H9 (cell line): ENCODE data around the gene IRX2. TPM values are rescaled to one million over a fixed set of nuclear protein-coding genes. Genes with fewer than 3 reads are reported as not detected.

Experiments
- DNase-seq: peaks from one replicate; pipeline ENCODE4 v3.0.0-alpha.2; 2017
- H2AFZ ChIP-seq: one replicate; pipeline ENCODE4 v1.6.1; 2013; ENCODE audit warnings: mild to moderate bottlenecking, low read length, control low read depth, moderate library complexity
- H2AK5ac ChIP-seq: 2 replicates; pipeline ENCODE4 v1.6.1; 2013; ENCODE audit warnings: low read length, control low read depth, mixed read lengths; ENCODE audit not compliant: insufficient read length
- H2BK120ac ChIP-seq: one replicate; pipeline ENCODE4 v1.6.1; 2013; ENCODE audit warnings: low read depth, mild to moderate bottlenecking, low read length, control low read depth, inconsistent platforms; ENCODE audit not compliant: poor library complexity, severe bottlenecking
- H2BK12ac ChIP-seq: 2 replicates; pipeline ENCODE4 v1.6.1; 2013; ENCODE audit warnings: low read length, control low read depth, mixed read lengths, low read depth; ENCODE audit not compliant: insufficient read length
- H2BK15ac ChIP-seq: 2 replicates; pipeline ENCODE4 v1.6.1; 2013; ENCODE audit warnings: low read depth, low read length, control low read depth
- H2BK20ac ChIP-seq: one replicate; pipeline ENCODE4 v1.6.1; 2013; ENCODE audit warnings: low read depth, mild to moderate bottlenecking, low read length, control low read depth, inconsistent platforms; ENCODE audit not compliant: poor library complexity, severe bottlenecking
- H2BK5ac ChIP-seq: 2 replicates; pipeline ENCODE4 v1.6.1; 2013; ENCODE audit warnings: low read length, control low read depth, mixed read lengths; ENCODE audit not compliant: insufficient read length
- H3K14ac ChIP-seq: 2 replicates; pipeline ENCODE4 v1.6.1; 2013; ENCODE audit warnings: low read length, control low read depth; ENCODE audit not compliant: insufficient read depth
- H3K18ac ChIP-seq: 2 replicates; pipeline ENCODE4 v1.6.1; 2013; ENCODE audit warnings: low read depth, mild to moderate bottlenecking, mixed read lengths, low read length, control low read depth; ENCODE audit not compliant: insufficient read length
- H3K23ac ChIP-seq: 2 replicates; pipeline ENCODE4 v1.6.1; 2013; ENCODE audit warnings: low read length, control low read depth, mixed read lengths, low read depth; ENCODE audit not compliant: insufficient read length
- H3K23me2 ChIP-seq: 2 replicates; pipeline ENCODE4 v1.6.1; 2013; ENCODE audit warnings: low read depth, mild to moderate bottlenecking, mixed read lengths, low read length, control low read depth; ENCODE audit not compliant: insufficient read length, poor library complexity, severe bottlenecking
- H3K27ac ChIP-seq: 2 replicates; pipeline ENCODE4 v1.5.1; 2013; ENCODE audit warnings: low read length, control low read depth, mixed read lengths, low read depth; ENCODE audit not compliant: insufficient read length
- H3K27me3 ChIP-seq: 2 replicates; pipeline ENCODE4 v1.6.1; 2013; ENCODE audit warnings: low read length, control low read depth, inconsistent platforms; ENCODE audit not compliant: insufficient read depth
- H3K4ac ChIP-seq: 2 replicates; pipeline ENCODE4 v1.6.1; 2013; ENCODE audit warnings: low read depth, mild to moderate bottlenecking, control low read depth, inconsistent platforms, low read length, moderate library complexity
- H3K4me1 ChIP-seq: 2 replicates; pipeline ENCODE4 v1.6.1; 2013; ENCODE audit warnings: low read length, control low read depth, inconsistent platforms; ENCODE audit not compliant: insufficient read depth
- H3K4me2 ChIP-seq: 2 replicates; pipeline ENCODE4 v1.6.1; 2013; ENCODE audit warnings: low read length, control low read depth, mixed read lengths; ENCODE audit not compliant: insufficient read length, insufficient read depth
- H3K56ac ChIP-seq: 2 replicates; pipeline ENCODE4 v1.6.1; 2013; ENCODE audit warnings: low read depth, mild to moderate bottlenecking, mixed read lengths, low read length, control low read depth; ENCODE audit not compliant: insufficient read length
- H3K79me1 ChIP-seq: 2 replicates; pipeline ENCODE4 v1.6.1; 2013; ENCODE audit warnings: low read depth, mild to moderate bottlenecking, moderate library complexity, low read length, control low read depth, inconsistent platforms; ENCODE audit not compliant: insufficient read depth, poor library complexity, severe bottlenecking
- H3K79me2 ChIP-seq: 2 replicates; pipeline ENCODE4 v1.6.1; 2013; ENCODE audit warnings: low read length, control low read depth, inconsistent platforms; ENCODE audit not compliant: insufficient read depth
- H3K9ac ChIP-seq: 2 replicates; pipeline ENCODE4 v1.6.1; 2013; ENCODE audit warnings: low read length, control low read depth, mixed read lengths; ENCODE audit not compliant: insufficient read length; ENCODE audit errors: extremely low read depth
- H3K9me3 ChIP-seq: one replicate; pipeline ENCODE4 v1.6.1; 2013; ENCODE audit warnings: low read depth, low read length, inconsistent platforms; ENCODE audit not compliant: control insufficient read depth
- H3T11ph ChIP-seq: one replicate; pipeline ENCODE4 v1.6.1; 2013; ENCODE audit warnings: mild to moderate bottlenecking, low read length, control low read depth, inconsistent platforms
- H4K20me1 ChIP-seq: one replicate; pipeline ENCODE4 v1.6.1; 2013; ENCODE audit not compliant: control insufficient read depth, insufficient read length, insufficient read depth
- H4K5ac ChIP-seq: 2 replicates; pipeline ENCODE4 v1.6.1; 2013; ENCODE audit warnings: low read depth, mild to moderate bottlenecking, mixed read lengths, low read length, control low read depth; ENCODE audit not compliant: insufficient read length
- H4K8ac ChIP-seq: replicated peaks from 2 replicates; pipeline ENCODE4 v1.6.1; 2013; ENCODE audit warnings: low read length, control low read depth, mixed read lengths, low read depth; ENCODE audit not compliant: insufficient read length
- H4K91ac ChIP-seq: 2 replicates; pipeline ENCODE4 v1.6.1; 2013; ENCODE audit warnings: low read depth, mild to moderate bottlenecking, moderate library complexity, mixed read lengths, low read length, control low read depth; ENCODE audit not compliant: insufficient read length
- H3K27ac Mint-ChIP-seq, 3 experiments: 2 replicates in 2 of 3; 3 replicates in 1 of 3; pipeline ENCODE4 v1.8.0; 2020 to 2021; ENCODE audit warnings: mixed read lengths in 3 of 3, mild to moderate bottlenecking in 1 of 3, moderate library complexity in 1 of 3
- H3K27me3 Mint-ChIP-seq: 2 replicates; pipeline ENCODE4 v1.8.0; 2021; ENCODE audit warnings: low read depth, mild to moderate bottlenecking, moderate library complexity, mixed read lengths
- H3K36me3 Mint-ChIP-seq, 3 experiments: 2 replicates in 2 of 3; 3 replicates in 1 of 3; pipeline ENCODE4 v1.8.0; 2020 to 2021; ENCODE audit warnings: low read depth in 3 of 3, mixed read lengths in 3 of 3; ENCODE audit not compliant: insufficient read depth in 1 of 3
- H3K4me1 Mint-ChIP-seq, 2 experiments: 2 replicates each; pipeline ENCODE4 v1.8.0; 2020; ENCODE audit warnings: mixed read lengths in 2 of 2
- H3K4me3 Mint-ChIP-seq, 2 experiments: 2 replicates in 1 of 2; 3 replicates in 1 of 2; pipeline ENCODE4 v1.8.0; 2020 to 2021; ENCODE audit warnings: mild to moderate bottlenecking in 2 of 2, mixed read lengths in 2 of 2, moderate library complexity in 1 of 2
- H3K9me3 Mint-ChIP-seq, 2 experiments: 2 replicates in 1 of 2; 3 replicates in 1 of 2; pipeline ENCODE4 v1.8.0; 2020; ENCODE audit warnings: mild to moderate bottlenecking in 2 of 2, mixed read lengths in 2 of 2, moderate library complexity in 1 of 2
- CTCF ChIP-seq: fragments of 200-600 bp; sonication (generic); conservative IDR thresholded peaks from 3 replicates; pipeline ENCODE4 v1.8.0; 2021; ENCODE audit warnings: antibody characterized with exemption, mild to moderate bottlenecking
- WGBS: extraction: QIAGEN DNeasy Blood & Tissue Kit; methylation state at CpG from one replicate; pipeline ENCODE4 v1.1.7; 2013; ENCODE audit warnings: missing lambda C conversion rate, low lambda C conversion rate, mixed read lengths; ENCODE audit not compliant: insufficient read length; ENCODE audit errors: extremely low coverage; 5-methylcytosine and 5-hydroxymethylcytosine counted together
- total RNA-seq: library from RNA; stranded (reverse); gene quantifications from 2 replicates; pipeline ENCODE4 v1.2.1, GENCODE V29; 2021

Gene IRX2
- total RNA-seq, 1 experiment from 2014 or later = 91.6 TPM

- Histone ChIP-seq H3K23ac (no peak overlapping the region), H3K27ac (no peak overlapping the region), H3K9ac (no peak overlapping the region), H4K20me1 (no peaks in the 10 kb centered on the region), H3K23me2 (no peaks in the 10 kb centered on the region), H2AFZ (no peak overlapping the region), H3K9me3 (no peaks in the 10 kb centered on the region), H4K91ac (no peak overlapping the region), H3K27me3 (no peaks in the 10 kb centered on the region), H2BK12ac (no peak overlapping the region), H4K5ac (no peak overlapping the region), H3K4me1 (no peaks in the 10 kb centered on the region), H2AK5ac (no peak overlapping the region), H3K4ac (no peak overlapping the region), H3K14ac (no peak overlapping the region), H2BK15ac (no peak overlapping the region), H3K79me1 (no peaks in the 10 kb centered on the region), H3K4me2 (no peak overlapping the region), H3K18ac (no peak overlapping the region), H3K79me2 (no peaks in the 10 kb centered on the region), H4K8ac (no peak overlapping the region), H2BK20ac (no peak overlapping the region), H2BK120ac (no peak overlapping the region), H3K56ac (no peak overlapping the region), H2BK5ac (no peak overlapping the region), H3T11ph (no peak overlapping the region)
- H3K4me1 Mint-ChIP-seq = peaks cover 0 to 4% of the 10 kb centered on the region in 2 experiments; a peak in 1 of 4 replicates
- no peak overlapping the region for H3K4me3 Mint-ChIP-seq
- no CpG with 5 or more reads among the region's 19 CpGs for WGBS
- H3K27ac Mint-ChIP-seq = no peak overlapping the region
- no peaks in the 10 kb centered on the region for H3K9me3 Mint-ChIP-seq
- peak; percentile 9 for DNase-seq
- no peak for TF ChIP-seq CTCF
- H3K27me3 Mint-ChIP-seq = peaks cover 41% of the 10 kb centered on the region
- no peaks in the 10 kb centered on the region; a peak in 1 of 7 replicates for H3K36me3 Mint-ChIP-seq
Measured at GRCh38 chr5:2727550-2727949, 23.9 kb downstream of the IRX2 start.
